Thyroid gland (tissue), 4 donors: ENCODE measurements around the gene PLEKHO2.

Experiments used
- CTCF ChIP-seq, 6 experiments: fragments of 200-600 bp in 3 of 6; fragments of 450-650 bp in 3 of 6; sonication (generic) in 3 of 6; IDR thresholded peaks; one replicate each; pipeline ENCODE4 v1.5.1; 2016 to 2019; ENCODE audit warnings: antibody characterized with exemption in 6 of 6, mild to moderate bottlenecking in 2 of 6, inconsistent platforms in 1 of 6, moderate library complexity in 1 of 6
- POLR2A ChIP-seq, 2 donors: fragments of 450-650 bp; IDR thresholded peaks; one replicate each; pipeline ENCODE4 v1.6.1; 2017; ENCODE audit warnings: antibody characterized with exemption in 2 of 2, mild to moderate bottlenecking in 2 of 2, moderate library complexity in 1 of 2

- TF ChIP-seq CTCF (IDR thresholded peaks at IDR 0.05) (no peak), POLR2A (IDR thresholded peaks at IDR 0.05) (no peak)
Measured at GRCh38 chr15:64854041-64854440, 12.3 kb downstream of the PLEKHO2 start.
